GM23248 (cell line): Measurements from ENCODE around the gene EFHC1. TPM values are rescaled to one million over a fixed set of nuclear protein-coding genes. Genes with fewer than 3 reads are reported as not detected.
A peak's percentile ranks its signal among the peaks of the same experiment; 100 is the strongest.
"Not testable (repeated sequence)": the region's sequence is repeated elsewhere in the genome, so short reads cannot be mapped to it uniquely, and the experiment has no call there.

Experiments
- DNase-seq: peaks from one replicate; pipeline ENCODE4 v3.0.0-alpha.2; 2015
- H2AFZ ChIP-seq: fragments of 200-600 bp; sonication (generic); 2 replicates; pipeline ENCODE4 v1.6.1; 2016; ENCODE audit warnings: antibody characterized with exemption
- H3F3A ChIP-seq: fragments of 200-600 bp; sonication (generic); 2 replicates; pipeline ENCODE4 v1.6.1; 2016; ENCODE audit warnings: mild to moderate bottlenecking, antibody characterized with exemption, mixed run types; ENCODE audit not compliant: insufficient read depth
- H3K27ac ChIP-seq: fragments of 200-600 bp; sonication (generic); 2 replicates; pipeline ENCODE4 v1.5.1; 2016; ENCODE audit warnings: mild to moderate bottlenecking
- H3K27me3 ChIP-seq: fragments of 200-600 bp; sonication (generic); replicated peaks from 2 replicates; pipeline ENCODE4 v1.6.1; 2016; ENCODE audit warnings: mild to moderate bottlenecking; ENCODE audit not compliant: insufficient read depth
- H3K36me3 ChIP-seq: fragments of 200-600 bp; sonication (generic); 2 replicates; pipeline ENCODE4 v1.6.1; 2016; ENCODE audit warnings: low read depth, mild to moderate bottlenecking
- H3K4me1 ChIP-seq: fragments of 200-600 bp; sonication (generic); 2 replicates; pipeline ENCODE4 v1.6.1; 2016; ENCODE audit warnings: mild to moderate bottlenecking; ENCODE audit not compliant: insufficient read depth
- H3K4me2 ChIP-seq: fragments of 200-600 bp; sonication (generic); one replicate; pipeline ENCODE4 v1.6.1; 2016; ENCODE audit warnings: mild to moderate bottlenecking; ENCODE audit not compliant: unreplicated experiment
- H3K4me3 ChIP-seq: fragments of 200-600 bp; sonication (generic); 2 replicates; pipeline ENCODE4 v1.5.1; 2016; ENCODE audit warnings: mild to moderate bottlenecking
- H3K79me2 ChIP-seq: fragments of 200-600 bp; sonication (generic); 2 replicates; pipeline ENCODE4 v1.6.1; 2016; ENCODE audit warnings: mild to moderate bottlenecking; ENCODE audit not compliant: insufficient read depth
- H3K9ac ChIP-seq: fragments of 200-600 bp; sonication (generic); 2 replicates; pipeline ENCODE4 v1.6.1; 2016; ENCODE audit warnings: mild to moderate bottlenecking
- H3K9me2 ChIP-seq: fragments of 200-600 bp; sonication (generic); 2 replicates; pipeline ENCODE4 v1.6.1; 2016; ENCODE audit warnings: mixed run types, mild to moderate bottlenecking, moderate library complexity; ENCODE audit not compliant: insufficient read depth
- H3K9me3 ChIP-seq: fragments of 200-600 bp; sonication (generic); one replicate; pipeline ENCODE4 v1.6.1; 2017; ENCODE audit warnings: low read depth
- H4K20me1 ChIP-seq: fragments of 200-600 bp; sonication (generic); 2 replicates; pipeline ENCODE4 v1.6.0; 2016; ENCODE audit not compliant: insufficient read depth
- EZH2 ChIP-seq: fragments of 200-600 bp; sonication (generic); IDR thresholded peaks from 2 replicates; pipeline ENCODE4 v1.6.1; 2018; ENCODE audit warnings: antibody characterized with exemption, mild to moderate bottlenecking; ENCODE audit not compliant: insufficient read depth, poor library complexity, severe bottlenecking
- EZH2phosphoT487 ChIP-seq: fragments of 200-600 bp; sonication (generic); IDR thresholded peaks from 2 replicates; pipeline ENCODE4 v1.6.1; 2018; ENCODE audit warnings: antibody characterized with exemption, moderate library complexity, mild to moderate bottlenecking, low read depth; ENCODE audit not compliant: insufficient read depth
- WGBS, 2 experiments: methylation state at CpG; one replicate each; pipeline ENCODE4 v1.1.6; 2015 to 2017; ENCODE audit warnings: low lambda C conversion rate in 2 of 2, low coverage in 1 of 2; ENCODE audit errors: missing lambda C conversion rate in 2 of 2; 5-methylcytosine and 5-hydroxymethylcytosine counted together
- in situ Hi-C: fragments of 300-500 bp; cut with MboI; formaldehyde crosslinking; loops from 2 replicates; pipeline ENCODE4 v1.15.0; 2020
- polyA plus RNA-seq: library from polyadenylated mRNA; unstranded; fragments of >200 nt; fragmentation: Nextera tagmentation; extraction: Ambion mirVana; gene quantifications from 2 replicates; pipeline ENCODE4 v1.2.1, GENCODE V29; 2016
- total RNA-seq: library from RNA; depleted of rRNA; stranded (reverse); fragments of >200 nt; shearing (Covaris generic); gene quantifications from 2 replicates; pipeline ENCODE4 v1.2.3, GENCODE V29; 2014

Gene EFHC1
- total and polyA plus RNA-seq, 2 experiments from 2014 or later, result 29.7 to 36.1 TPM

GRCh38 chr6:52384145-52384766 lies 35.9 kb upstream of the EFHC1 start:
- Histone ChIP-seq H3K4me1 (peaks cover 3% of the 10 kb centered on the region; the same call in 1 of the 2 replicates), H3K79me2 (no peaks in the 10 kb centered on the region), H3K9me3 (no peaks in the 10 kb centered on the region), H4K20me1 (no peaks in the 10 kb centered on the region), H2AFZ (no peak overlapping the region), H3K4me2 (no peak overlapping the region), H3K9me2 (no peaks in the 10 kb centered on the region), H3K4me3 (no peak overlapping the region), H3K27me3 (no peaks in the 10 kb centered on the region), H3K9ac (no peak overlapping the region), H3F3A (peaks cover 7% of the 10 kb centered on the region; the same call in 1 of the 2 replicates), H3K36me3 (no peaks in the 10 kb centered on the region), H3K27ac (no peak overlapping the region)
- TF ChIP-seq EZH2phosphoT487 (no peak), EZH2 (no peak)
- no peak for DNase-seq
- WGBS, 2 experiments, result 97 to 100% methylated on average over 2 of the region's 2 CpGs
- in situ Hi-C loops, result no loop called here

- H3K36me3 ChIP-seq, result no peaks in the 10 kb centered on the region
- in situ Hi-C loops, result no loop called here
Measured at GRCh38 chr6:52385074-52385473, 35.1 kb upstream of the EFHC1 start.

GRCh38 chr6:52388119-52388518 lies 32.0 kb upstream of the EFHC1 start:
- H3K79me2 ChIP-seq, H3K27ac ChIP-seq, H3K4me2 ChIP-seq, DNase-seq, H3K27me3 ChIP-seq, H3K9me2 ChIP-seq, H3K9me3 ChIP-seq, H3K9ac ChIP-seq, H2AFZ ChIP-seq, H3K4me3 ChIP-seq, H3K36me3 ChIP-seq, in situ Hi-C loops, H4K20me1 ChIP-seq: not testable (repeated sequence)
- Histone ChIP-seq H3F3A (peaks cover 33% of the 10 kb centered on the region), H3K4me1 (peaks cover 28% of the 10 kb centered on the region)
- 86 to 92% methylated on average over 4 of the region's 4 CpGs for WGBS, 2 experiments

More at GRCh38 chr6:52385074-52385473, 35.1 kb upstream of the EFHC1 start:
- Histone ChIP-seq H4K20me1 (no peaks in the 10 kb centered on the region), H3K9ac (no peak overlapping the region), H3K9me3 (no peaks in the 10 kb centered on the region), H3K4me1 (peaks cover 11% of the 10 kb centered on the region), H3K9me2 (no peaks in the 10 kb centered on the region), H3K27ac (no peak overlapping the region), H3K79me2 (no peaks in the 10 kb centered on the region), H3K4me3 (no peak overlapping the region), H3F3A (peaks cover 14% of the 10 kb centered on the region), H3K4me2 (no peak overlapping the region), H2AFZ (no peak overlapping the region), H3K27me3 (no peaks in the 10 kb centered on the region)
- DNase-seq, result no peak
- WGBS, 2 experiments, result 86 to 89% methylated on average over 4 of the region's 4 CpGs
- no peak for TF ChIP-seq EZH2phosphoT487
- TF ChIP-seq EZH2, result no peak

GRCh38 chr6:52388790-52389189 lies 31.4 kb upstream of the EFHC1 start:
- H3K36me3 ChIP-seq, result no peaks in the 10 kb centered on the region
- H3K9me2 ChIP-seq, result no peaks in the 10 kb centered on the region
- no peak overlapping the region for H3K27ac ChIP-seq
- 96 to 97% methylated on average over 4 of the region's 4 CpGs for WGBS, 2 experiments
- no peak for TF ChIP-seq EZH2
- no peak for TF ChIP-seq EZH2phosphoT487
- H3K4me3 ChIP-seq, result no peak overlapping the region
- H4K20me1 ChIP-seq, result no peaks in the 10 kb centered on the region
- no peaks in the 10 kb centered on the region for H3K9me3 ChIP-seq
- no peaks in the 10 kb centered on the region for H3K27me3 ChIP-seq
- no peak overlapping the region for H3K9ac ChIP-seq
- no peaks in the 10 kb centered on the region for H3K79me2 ChIP-seq
- in situ Hi-C loops, result no loop called here
- H2AFZ ChIP-seq, result no peak overlapping the region
- no peak for DNase-seq
- peaks cover 38% of the 10 kb centered on the region for H3F3A ChIP-seq
- no peak overlapping the region for H3K4me2 ChIP-seq
- peaks cover 28% of the 10 kb centered on the region for H3K4me1 ChIP-seq

- peaks cover 28% of the 10 kb centered on the region for H3K4me1 ChIP-seq
- no peaks in the 10 kb centered on the region for H3K36me3 ChIP-seq
- TF ChIP-seq EZH2phosphoT487, result no peak
- TF ChIP-seq EZH2, result no peak
- in situ Hi-C loops, result no loop called here
- DNase-seq, result no peak
- peak overlapping the region; percentile 50 for H3K4me2 ChIP-seq
- H3K27me3 ChIP-seq, result no peaks in the 10 kb centered on the region
- H3K27ac ChIP-seq, result no peak overlapping the region
- no peaks in the 10 kb centered on the region for H3K9me3 ChIP-seq
- H3F3A ChIP-seq, result peaks cover 38% of the 10 kb centered on the region
- no peaks in the 10 kb centered on the region for H3K9me2 ChIP-seq
- H3K9ac ChIP-seq, result no peak overlapping the region
- no peak overlapping the region for H3K4me3 ChIP-seq
- H2AFZ ChIP-seq, result no peak overlapping the region
- no peaks in the 10 kb centered on the region for H4K20me1 ChIP-seq
- WGBS, 2 experiments, result 91 to 100% methylated on average over 1 of the region's 1 CpG
- H3K79me2 ChIP-seq, result no peaks in the 10 kb centered on the region
Measured at GRCh38 chr6:52389264-52389625, 30.9 kb upstream of the EFHC1 start.
